NOMO-1 treated with dmso at 0.1 percent for 144 hours (cell line): ENCODE data around the gene HDAC5.
"Not testable (repeated sequence)": the region's sequence is repeated elsewhere in the genome, so short reads cannot be mapped to it uniquely, and the experiment has no call there.

Source experiments
- DNase-seq: peaks from one replicate; lab custom pipeline; 2025; ENCODE audit not compliant: unreplicated experiment; lab: John Stamatoyannopoulos, UW

The HDAC5 gene

DNA sequence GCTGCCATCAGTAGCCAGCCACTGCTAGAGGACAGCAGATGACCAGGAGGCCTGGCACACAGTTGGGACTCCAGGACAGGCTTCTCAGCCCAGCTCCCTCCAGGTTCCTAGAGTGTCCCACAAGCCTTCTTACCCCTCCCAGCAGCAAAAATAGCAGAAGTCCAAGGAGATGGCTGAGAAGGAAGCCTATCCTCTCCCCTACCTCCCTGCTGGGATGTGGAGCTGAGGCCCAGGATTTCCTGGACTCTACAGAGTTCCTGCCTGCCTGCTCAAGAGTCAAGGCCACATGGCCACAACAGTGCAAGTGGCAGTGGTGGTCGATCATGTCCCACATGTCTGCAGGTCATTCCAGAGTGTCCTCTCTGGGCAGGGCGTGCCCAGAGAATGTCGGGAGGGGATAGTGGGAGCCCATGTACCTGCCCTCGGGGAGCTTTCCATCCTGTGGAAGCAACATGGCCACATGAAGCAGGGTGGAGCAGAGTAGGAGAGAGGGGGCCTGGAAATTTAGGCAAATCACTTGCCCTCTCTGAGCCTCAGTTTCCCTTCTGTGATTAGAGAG is 10.6 kb upstream of the HDAC5 start:
- DNase-seq = no peak

DNA sequence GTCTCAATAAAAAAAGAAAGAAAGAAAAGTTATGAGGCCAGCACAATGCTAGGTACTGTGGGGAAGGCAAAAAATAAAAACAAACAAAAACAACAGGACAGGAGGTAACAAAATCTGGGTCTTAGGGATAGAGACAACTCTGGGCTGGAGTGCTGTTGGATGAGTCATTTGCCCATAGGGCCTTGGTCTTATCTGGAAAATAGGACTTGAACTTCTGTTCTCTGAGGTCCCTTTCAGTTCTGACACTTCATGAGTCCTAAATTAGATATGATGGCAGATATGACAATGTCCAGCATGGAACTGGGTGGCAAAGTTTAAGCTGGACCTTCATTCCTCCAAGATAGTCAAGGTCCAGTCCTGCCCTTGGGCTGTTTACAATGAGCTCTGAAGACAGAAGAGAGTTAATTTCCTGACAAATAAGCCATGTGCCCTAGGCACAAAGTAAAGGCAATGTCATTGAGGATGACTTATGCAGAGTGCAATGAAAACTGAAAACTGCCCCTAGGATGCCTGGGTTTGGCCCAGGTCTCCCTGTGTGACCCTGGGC is 8.9 kb upstream of the HDAC5 start:
- no peak for DNase-seq

DNA sequence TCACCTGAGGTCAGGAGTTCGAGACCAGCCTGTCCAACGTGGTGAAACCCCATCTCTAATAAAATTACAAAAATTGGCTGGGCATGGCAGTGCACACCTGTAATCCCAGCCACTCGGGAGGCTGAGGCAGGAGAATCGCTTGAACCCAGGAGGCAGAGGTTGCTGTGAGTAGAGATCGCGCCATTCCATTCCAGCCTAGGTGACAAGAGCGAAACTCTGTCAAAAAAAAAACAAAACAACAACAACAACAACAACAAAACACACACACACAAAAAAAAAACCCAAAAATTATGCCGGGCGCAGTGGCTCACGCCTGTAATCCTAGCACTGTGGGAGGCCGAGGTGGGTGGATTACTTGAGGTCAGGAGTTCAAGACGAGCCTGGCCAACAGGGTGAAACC is 7.9 kb upstream of the HDAC5 start:
- not testable (repeated sequence) for DNase-seq

DNA sequence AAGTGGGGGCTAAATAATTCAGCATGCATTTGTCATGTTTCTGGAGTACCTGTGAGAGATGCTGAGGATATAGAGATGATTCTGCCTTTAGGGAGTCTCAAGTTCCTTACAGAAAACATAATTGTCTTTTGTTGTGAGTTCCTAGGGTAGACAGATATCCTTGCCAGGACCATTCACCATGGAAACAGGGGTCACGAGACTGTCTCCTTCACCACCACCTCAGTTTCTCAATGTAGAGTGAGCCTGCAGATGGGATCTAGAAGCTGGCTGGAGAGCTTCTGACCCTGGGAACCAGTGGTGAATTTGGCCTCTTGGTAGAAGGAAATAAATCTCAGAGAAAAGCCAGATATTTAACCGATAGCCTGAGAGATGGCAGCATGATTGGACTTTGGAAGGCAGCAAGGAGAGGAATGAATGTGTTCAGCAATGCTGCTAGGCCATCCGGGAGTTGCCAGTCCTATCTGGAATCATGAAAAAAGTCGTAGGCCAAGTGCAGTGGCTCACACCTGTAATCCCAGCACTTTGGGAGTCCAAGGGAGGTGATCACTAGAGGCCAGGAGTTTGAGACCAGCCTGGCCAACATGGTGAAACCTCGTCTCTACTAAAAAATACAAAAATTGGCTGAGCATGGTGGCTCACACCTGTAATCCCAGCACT is 7.4 kb upstream of the HDAC5 start:
- no peak for DNase-seq

DNA sequence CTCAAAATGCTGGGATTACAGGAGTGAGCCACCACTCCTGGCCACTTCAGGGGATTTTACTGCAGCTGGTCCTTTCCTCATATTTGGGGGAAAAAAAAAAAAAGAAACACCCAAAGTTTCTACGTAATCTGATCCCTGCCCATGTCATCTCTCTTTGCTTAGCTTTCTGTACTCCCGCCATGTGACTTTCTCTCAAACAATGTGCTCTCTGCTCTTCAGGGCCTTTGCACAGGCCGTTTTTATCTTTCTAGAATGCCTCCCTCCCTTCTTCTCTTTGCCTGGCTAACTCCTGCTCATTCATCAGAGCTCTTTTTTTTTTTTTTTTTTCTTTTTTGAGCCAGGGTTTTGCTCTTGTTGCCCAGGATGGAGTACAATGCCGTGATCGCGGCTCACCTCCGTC is 4.9 kb upstream of the HDAC5 start:
- DNase-seq = no peak

DNA sequence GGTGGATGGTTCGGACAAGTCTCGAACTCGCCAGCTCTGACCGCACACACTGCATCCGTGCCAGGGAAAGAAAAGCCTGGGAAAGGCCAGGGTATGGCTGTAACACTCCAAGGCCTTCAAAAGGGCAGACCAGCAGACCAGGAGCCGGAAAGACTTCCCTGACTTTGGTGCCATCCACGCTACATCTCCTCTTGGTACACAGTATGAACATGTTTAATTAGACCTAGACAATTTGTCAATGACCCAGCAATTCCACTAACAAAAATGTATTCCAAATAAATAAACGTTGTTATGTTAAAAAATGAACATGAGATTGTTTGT is 637 bp upstream of the HDAC5 start:
- DNase-seq = no peak

DNA sequence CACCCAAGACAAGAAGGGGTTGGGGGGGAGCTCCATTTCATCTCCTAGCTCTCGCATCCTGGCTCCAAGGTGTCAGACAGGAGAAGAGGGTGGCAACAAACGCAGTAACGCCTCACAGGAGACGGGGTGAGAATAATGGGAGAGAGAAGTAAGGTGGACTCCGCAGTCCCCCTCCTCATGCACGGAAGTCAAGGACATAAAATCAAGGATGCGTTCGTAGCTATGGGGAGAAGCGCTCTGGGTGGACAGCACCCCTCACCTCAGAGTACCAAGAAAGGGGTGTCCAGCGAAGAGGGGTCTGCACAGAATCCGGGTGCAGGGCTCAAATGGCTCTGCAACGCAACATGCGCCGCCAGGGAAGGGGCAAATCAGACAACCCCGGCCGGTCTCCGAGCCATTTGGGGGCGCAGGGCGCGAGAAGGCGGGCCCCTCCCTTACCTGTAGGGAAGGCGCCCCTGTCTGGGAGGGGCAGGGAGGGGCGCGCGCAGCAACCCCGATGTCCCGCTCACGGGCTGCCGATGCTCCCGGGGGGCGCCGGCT is 555 bp downstream of the HDAC5 start:
- no peak for DNase-seq

DNA sequence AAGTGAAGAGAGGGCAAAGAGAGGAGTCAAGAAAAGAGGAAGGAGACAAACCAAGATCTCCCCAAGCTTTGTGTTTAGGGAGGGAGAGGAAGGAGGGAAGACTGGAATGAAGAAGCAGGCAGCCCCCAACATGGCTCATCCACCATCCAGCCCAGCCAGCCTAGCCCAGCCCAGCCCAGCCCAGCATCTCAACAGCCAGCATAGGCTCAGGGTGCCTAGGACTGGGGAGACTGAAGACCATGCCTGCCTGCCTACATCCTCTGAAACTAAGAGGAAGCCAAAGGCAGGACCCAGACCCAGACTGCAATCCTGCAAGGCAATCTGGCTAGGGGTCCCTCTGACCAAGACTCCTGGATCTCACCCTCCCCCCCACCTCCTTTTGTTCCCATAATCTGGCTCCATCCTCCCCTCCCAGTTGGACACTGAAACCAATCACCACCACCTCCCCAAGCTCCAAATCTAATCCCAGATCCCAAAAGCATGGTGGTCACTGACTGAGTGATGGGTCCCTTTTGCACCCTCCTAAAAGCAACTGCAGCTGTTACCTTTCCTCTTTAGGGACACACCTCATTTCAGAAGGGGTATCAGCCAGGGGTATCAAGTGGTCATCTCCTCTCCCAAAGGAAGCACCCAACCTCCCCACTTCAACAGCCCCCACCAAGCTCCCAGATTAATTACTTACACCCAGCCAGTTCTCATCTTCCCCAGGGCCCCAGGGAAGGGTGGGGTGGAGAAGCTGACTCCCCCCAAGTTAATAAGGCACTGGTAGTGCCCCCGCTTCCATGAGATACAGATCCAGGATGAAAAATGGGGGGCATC is 1.2 kb downstream of the HDAC5 start:
- no peak for DNase-seq

DNA sequence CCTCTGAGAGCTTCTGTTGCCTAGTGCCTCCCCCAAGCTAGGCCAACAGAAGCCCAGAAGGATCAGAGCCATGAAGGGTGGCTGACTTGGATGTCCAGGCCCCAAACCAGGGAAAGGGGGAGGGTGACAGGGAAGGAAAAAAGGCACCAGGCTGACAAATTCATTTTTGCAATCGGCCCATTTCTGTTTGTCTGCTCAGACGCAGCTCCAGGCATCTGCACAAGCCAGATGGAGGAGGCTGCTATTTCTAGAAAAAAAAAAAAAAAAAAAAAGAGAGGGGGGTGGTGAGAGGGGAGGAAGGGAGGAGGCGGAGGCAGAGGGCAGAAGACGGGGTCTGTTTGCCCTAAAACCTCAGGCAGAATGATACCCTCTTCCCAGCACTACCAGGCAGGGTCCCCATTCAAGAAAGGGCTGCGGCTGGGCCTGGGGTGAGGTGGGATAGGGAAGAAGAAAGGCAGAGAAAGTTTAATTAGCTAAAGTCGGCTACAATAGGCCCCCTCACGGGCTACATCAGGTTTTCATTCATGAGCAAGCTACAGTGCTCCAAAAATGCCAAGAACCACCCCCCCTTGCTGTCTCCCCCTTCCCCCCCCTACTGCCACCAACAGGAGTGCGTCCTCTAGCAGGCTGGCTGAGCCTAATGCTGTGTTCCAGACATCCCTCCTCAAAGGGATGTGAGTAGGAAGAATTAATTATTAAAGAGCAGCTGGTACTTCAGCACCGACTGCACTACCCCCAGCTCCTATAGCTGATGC is 2.4 kb downstream of the HDAC5 start:
- DNase-seq = no peak

DNA sequence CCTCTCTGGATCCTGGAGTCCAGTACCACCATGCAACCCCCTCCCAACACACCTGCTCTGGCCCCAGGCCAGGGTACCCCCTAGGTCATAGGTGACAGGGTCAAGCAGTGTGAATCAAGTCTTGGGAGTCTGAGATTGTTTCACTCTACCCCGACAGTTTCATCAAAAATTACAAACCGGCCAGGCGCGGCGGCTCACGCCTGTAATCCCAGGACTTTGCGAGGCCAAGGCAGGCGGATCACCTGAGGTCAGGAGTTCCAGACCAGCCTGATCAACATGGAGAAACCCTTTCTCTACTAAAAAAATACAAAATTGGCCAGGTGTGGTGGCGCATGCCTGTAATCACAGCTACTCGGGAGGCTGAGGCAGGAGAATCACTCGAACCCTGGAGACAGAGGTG is 3.2 kb downstream of the HDAC5 start:
- not testable (repeated sequence) for DNase-seq

DNA sequence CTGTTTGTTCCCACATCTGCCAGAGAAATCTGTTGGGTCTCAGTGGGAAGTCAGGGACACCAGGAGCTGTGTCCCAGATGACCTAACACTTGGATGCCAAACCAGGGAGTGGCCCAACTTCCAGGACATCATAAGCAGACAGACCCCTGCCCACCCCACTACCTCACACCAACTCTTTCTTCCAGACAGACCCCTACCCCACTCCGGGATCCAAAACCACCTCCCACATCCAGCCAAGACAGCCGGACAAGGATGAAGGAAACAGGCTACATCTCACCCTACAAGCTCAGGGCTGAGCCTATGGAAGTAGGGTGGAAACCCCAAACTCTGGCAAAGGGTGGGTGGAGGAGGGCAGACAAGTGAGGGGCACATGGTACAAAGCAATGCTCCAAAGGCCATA is 3.6 kb downstream of the HDAC5 start:
- no peak for DNase-seq

DNA sequence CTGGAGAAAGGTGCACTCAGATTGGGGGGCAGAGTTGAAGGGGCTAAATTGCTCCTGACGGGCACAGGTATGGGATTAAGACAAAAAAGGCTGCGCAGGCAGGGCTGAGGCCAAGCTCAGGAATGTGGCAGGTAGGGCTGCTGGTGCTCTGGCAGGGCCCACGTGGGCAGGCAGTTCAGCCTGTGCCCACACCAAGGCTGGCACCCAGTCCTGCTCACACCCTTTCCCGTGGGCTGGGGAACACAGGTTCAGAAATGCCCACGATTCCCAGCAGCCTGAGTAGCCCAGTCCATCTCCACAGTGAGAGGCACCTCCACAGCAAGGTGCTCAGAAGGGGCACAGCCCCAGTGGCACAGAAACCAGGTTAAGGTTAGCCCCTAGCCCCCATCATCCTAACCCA is 4.4 kb downstream of the HDAC5 start:
- no peak for DNase-seq

DNA sequence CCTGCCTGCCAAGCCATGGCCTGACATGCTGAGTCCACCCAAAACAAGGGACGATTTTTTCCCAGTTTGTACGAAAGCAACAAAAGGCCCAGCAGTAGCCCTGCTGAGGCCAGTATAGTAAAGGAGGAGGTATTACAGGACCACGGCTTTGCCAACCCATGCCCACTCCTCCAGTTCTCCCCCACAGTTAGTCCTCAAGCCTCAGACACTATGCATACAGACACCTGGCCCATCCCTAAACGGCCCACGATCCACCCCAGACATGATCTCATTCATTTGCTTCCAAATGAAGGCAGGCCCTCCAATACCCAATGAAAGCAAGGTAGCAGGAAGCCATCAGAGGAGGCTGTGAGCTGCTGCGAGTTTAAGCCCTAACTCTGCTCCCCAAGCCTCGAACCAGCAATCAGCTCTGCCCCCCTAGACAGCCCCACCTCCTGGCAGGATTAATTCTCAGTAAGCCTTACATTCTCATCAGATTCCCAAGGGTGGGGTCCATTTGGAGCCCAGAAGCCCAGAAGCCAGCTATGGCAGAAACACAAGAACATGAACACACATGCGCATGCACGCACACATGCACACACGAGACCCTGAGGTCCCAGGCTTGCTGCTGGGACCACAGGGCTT is 4.9 kb downstream of the HDAC5 start:
- DNase-seq = no peak

DNA sequence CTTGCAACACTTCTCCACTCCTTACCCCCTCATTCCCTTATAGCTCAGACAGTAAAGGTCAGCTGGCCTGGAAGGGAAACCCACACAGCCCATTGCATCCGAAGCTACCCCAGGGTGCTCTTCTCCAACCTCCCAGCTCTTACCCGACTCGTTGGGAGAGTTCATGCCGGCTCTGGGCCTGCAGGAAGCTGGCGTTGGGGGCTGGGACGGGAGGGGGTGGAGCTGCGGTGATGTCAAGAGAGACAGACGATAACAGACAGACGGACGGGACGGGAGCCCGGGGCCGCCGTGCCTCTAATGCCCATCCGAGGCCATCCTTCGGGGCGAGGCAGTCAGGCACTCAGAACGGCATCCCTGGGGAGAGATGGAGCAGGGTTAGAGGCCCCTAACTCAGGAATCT is 6.1 kb downstream of the HDAC5 start:
- no peak for DNase-seq

DNA sequence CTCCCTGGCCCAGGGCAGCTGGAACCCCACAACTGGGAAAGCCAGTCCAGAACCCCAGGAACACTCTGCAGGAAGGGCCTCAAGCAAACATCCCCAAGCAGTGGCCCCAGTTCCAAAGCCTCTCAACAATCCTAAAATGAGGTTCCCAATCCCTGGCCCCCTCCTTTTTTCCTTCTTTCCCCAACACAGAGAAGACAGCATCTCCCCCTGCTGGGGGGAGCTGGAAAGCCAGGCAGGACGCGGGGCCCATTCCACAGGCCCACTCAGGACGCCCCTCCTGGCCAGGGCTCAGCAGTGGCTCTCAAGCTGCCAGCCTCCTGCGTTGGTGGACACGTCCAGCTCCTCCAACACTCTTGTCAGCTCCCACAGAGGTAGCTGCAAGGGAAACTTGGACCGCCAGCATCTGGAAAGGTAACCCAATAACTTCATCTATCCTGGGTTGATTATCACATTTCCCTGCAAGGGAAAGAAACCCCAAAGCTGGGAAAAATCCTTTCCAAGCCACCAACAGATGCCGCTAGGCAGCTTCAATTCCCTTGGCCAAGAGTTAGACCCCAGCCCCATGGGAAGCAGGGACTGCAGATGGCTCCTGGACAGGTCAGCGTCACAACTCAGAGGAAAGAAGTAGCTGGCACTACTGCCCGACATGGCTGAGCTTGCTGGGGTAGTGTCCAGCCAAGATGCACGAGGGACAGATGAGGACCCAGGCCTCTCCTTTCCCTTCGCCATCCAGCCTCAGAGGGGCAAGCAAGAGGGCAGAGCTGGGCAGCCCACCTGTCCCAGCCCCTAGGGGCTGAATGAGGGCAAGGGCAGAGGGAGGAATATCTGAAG is 7.6 kb downstream of the HDAC5 start:
- DNase-seq = no peak

DNA sequence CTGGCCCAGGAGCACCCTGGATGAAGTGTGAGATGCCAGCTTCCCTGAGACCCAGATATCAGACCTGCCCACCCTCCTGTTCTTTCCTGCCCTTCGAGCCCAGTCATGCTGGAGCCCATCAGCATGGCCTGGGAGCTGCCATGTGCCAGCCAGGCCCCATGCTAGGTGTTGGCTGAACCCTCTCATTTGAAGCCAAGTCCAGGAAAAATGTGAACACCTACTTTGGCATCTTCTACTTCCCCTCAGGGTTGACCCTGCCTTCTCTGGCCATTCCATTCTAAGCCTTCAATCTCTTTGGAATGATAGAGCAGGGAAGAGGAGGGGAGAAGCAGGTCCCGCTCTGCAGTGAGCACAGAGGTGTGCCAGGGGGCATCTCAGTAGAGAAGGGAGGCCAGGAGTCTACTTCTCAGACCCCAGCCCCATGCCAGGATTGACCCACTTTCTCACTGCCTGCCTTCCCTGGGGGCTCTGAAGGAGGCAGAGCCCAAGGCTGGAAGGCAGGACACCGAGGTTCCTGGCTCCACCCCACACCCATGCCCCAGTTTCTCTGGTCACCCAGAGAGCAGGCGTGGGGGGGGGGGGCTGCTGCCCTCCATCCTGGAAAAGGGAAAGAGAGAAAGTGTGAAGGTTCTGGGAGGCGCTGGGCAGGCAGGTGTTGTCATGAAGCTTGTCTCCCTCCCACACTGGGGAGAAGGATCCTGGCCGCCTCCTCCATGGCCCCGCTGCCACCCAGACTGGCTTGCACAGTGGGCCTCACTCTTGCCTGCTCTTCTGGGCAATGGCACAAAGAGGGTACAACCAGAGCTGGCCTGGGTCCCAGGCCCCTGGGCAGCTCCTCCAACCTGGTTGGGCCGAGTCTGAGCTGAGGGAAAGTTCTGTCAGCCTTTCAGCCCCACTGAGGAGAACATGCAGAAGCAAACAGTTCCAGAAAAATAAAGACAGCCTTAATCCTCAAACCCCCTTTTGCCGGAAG is 9.3 kb downstream of the HDAC5 start:
- DNase-seq = no peak

DNA sequence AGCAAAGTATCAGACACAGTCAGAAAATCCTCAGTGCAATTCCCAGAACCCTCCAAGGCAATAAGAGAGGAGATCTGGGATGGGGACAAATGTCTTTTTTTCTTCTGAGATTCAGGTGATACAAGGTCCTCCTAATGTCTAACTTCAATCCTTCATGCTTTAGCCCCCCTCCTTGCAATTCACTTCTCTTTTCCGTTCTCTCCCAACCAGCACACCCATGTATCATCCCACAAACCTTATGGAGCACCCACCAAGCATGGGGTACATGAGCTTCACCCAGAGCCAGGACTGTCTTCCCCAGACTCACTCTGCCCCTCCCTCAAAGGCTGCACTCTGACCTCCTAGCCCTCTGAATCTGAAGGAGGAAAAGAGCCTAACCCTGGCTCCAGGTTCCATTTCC is 10.1 kb downstream of the HDAC5 start:
- DNase-seq = no peak

DNA sequence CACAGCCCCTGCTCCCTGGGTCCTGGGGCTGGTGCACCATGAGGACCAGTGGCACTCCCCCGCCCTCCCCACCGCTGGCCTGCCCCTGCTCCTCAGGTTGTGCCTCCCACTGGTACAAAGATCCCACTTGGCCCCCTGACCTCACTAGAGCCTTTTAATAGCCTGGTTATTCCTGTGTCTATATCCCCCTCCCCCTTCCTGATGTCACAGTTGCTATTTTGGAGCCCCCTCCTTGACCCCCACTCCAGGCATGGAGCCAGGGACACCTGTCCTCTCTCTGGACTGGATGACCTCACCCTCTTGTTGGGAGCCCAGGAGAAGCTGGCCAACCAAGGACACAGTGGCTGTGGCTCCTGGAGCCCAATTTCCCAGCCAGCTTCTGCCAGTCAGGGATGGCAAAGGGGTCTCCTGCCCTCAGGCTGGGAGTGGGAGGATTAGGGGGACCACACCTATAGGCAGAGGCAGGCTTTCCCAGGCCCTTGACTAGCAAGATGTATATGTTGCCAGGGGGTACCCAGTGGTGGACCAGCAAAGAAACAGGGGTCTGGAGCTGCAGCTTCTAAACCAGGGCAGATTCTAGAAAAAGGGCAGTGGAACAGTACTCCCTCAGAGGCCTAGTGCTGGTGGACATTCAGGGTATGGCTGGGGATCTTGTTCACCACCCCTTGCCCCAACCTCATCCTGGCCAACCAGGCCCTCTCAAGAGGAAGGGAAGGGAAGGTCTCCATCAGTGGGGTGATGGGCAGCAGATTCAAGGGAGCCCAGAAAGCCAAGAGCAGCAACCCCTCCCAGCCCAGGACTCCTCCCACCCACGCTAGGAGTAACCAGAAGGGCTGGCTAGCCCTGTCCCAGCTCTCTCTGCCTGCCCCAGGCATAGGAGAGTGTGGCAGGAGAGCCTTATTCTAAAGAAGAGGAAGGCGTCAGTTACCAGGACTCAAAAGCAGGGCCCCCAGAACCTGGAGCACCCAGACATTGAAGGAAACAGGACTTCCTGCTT is 10.9 kb downstream of the HDAC5 start:
- no peak for DNase-seq
